Endometrial microvascular endothelial cells (primary cell): ENCODE results near the gene NR2C2AP. TPM values are rescaled to one million over a fixed set of nuclear protein-coding genes. Genes with fewer than 3 reads are reported as not detected.
"Not testable (repeated sequence)": the region's sequence is repeated elsewhere in the genome, so short reads cannot be mapped to it uniquely, and the experiment has no call there.

Source experiments
- in situ Hi-C: cut with HindIII; loops from 2 replicates; pipeline ENCODE4 v1.10.0; 2017; ENCODE audit warnings: low sequenced_read_pairs, low pct_unique_long_range_greater_than_20kb; ENCODE audit errors: inconsistent ontology term
- total RNA-seq: library from RNA; depleted of rRNA; stranded (reverse); fragments of >200 nt; gene quantifications from one replicate; pipeline ENCODE4 v1.2.3, GENCODE V29; 2015; ENCODE audit errors: inconsistent ontology term

Gene NR2C2AP
- total RNA-seq, 1 donor from 2014 or later: 25.8 TPM

DNA sequence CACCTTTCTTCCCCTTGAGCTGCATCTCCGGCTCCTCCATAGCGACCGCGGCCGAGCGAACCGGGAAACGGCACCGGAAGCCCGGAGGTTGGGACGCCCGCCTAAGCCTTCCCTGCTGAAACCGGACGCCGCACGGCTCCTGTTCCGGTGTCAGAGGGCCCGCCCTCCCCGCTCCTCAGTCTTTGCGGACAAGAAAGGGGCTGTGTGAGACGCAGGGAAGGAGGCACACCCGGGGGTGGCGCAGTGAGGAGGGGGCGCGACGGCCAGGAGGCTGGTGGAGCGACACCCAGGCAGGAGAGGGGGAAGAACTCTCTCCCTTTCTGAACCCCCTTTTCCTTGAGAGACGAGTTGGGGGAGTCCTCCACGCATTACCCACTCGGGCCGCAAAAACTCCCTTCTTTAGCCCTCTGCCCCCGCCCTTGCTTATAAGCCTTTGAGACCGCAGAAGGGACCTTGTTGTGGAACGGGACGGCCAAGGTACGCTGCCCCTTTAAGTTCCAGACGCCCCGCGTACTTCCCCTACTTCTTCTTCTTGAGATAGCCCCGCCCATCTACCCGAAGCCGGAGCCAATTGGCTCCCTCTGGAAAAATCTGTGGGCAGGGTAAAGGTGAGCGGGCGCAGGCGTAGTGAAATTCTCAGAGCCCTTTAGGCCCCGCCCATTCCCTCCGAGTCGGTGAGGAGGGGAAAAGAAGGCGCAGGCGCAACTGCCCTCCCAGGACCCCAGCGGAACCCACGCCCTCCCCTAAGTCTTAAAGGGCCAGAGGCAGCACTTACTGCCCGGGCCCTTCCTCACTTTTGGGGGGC, 10.9 kb downstream of the NR2C2AP start, which contains the start of the genes BORCS8 and RFXANK:
Gene BORCS8 (minus strand): TSS at position 75 of the 805 bp plus-strand sequence. CDS start 35 bp downstream, at position 40.
Gene RFXANK (plus strand): TSS at position 181 of the 805 bp plus-strand sequence. CDS start 1,689 bp downstream, outside the sequence.
- in situ Hi-C loops: no loop called here

DNA sequence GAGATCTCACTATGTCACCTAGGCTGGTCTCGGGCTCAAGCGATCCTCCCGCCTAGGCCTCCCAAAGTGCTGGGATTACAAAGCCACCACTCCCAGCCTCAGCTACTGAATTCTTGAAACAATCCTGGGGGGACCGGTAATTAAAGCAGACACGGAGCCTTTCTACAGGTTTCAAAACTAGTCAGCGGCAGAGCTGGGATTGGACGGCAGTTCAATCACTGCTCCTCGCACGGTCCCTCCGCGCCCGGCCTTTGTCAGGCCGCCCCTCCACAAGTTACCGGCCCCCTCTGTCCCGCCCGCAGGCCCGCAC, 11.5 kb downstream of the NR2C2AP start:
- in situ Hi-C loops: no loop called here

DNA sequence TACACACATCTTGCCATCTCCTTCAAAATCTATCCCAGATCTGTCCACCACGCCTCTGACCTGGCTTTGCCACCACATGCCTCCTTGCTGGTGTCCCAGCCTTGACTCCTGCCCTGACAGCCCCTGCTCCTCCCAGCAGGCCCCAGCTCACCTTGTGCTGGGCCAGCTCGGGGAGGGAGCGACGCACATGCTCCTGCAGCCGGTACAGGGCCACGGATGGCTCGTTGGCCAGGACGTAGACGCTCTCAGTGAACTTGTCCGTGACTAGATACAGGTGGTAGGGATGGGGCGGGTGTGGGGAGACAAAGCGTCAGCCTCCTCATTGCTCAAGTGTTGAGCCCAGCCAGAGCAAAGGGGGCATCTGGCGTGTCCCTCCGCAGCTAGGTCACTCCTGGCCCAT, 16.5 kb downstream of the NR2C2AP start:
- in situ Hi-C loops: no loop called here

DNA sequence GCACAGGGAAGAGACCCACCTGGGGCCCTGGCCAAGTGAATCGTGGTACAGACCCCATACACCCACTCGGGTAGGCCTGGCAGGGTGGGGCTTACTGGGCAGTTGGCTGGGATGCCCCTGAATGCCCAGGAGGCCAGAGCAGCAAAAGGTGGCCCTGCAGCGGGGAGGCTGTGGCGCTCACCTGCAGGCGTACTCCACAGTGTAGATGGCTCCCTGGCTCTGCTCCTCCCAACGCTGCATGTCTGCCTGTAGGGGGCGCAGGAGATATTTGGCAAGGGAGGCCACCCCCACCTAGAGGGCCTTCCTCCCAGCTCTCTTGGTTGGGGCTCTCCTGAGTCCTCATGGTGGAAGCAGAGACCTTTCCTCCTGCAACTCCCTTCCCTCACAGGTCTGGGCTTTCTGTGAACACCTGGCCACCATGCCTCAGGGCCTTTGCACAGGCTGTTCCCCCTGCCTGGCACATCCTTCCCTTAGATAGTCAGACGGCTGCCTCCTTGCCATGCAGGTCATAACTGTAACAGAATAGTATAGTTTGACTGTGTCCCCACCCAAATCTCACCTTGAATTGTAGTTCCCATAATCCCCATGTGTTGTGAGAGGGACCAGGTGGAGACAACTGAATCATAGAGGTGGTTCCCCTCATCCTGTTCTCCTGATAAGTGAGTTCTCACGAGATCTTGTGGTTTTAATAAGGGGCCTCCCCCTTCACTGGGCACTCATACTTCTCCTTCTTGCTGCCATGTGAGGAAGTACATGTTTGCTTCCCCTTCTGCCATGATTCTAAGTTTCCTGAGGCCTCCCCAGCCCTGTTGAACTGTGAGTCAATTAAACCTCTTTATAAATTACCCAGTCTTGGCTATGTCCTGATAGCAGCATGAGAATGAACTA, 17.1 kb downstream of the NR2C2AP start:
- in situ Hi-C loops: no loop called here

DNA sequence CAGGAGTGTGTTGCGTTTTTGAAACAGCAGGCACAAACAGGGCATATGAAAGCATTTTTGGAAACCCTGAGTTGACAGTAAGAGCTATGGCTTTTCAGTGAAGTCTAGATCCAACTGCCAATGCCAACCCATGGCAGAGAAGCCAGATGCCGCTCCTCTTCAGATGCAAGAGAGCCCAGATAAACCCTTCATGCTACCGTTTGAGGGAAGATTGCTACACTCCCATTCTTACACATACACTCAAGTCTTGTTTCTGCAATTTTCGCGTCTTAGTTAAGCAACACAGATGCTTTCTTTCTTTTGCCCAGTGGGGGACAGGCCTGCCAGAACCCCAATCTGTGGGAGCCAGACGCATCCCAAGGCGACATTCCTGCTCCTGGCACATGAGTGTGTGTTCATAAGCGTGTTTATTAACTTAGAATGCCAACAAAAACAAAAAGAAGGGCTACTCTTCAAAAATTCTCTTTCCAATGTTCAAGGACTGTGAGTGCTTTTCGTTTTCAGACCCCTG, 21.7 kb downstream of the NR2C2AP start:
- in situ Hi-C loops: no loop called here

DNA sequence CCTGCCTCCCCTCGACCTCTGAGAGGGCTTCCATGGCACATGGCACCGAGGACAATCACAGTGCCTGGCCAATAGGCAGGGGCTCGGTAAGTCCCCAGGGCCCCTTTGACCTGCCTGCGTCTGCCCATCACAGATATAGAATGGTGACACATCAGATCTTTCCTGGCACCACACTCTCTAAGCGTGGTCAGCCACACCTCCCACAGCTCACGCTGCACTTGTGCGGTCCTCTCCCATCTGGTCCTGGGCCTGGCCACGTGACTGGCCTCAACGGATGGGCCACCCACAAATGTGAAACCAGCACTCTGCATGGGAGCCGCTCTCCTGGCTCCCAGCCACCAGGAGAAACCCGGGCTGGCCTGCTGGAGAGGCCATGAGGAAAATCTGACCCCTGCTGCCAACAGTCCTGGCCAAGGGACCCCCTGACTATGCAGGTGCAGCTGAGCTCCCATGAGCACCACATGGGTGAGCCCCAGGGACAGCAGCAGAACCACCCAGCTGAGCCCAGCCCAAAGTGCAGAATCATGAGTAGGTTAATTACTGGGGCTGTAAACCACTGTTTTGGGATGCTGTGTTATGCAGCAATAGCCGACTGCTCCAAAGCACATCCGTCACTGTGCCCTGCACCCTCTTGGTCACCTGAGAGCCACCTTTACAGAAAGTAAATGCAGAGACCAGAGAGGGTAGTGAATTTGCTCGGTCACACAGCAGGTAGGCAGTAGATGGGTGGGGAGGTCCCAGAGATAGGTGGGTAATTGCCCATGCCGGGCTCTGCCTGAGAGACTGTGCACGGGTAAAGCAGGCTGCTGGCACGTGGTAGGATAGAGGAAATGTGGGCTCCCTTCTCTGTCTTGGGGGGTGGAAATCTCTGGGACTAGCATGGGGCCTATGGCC, 23.4 kb downstream of the NR2C2AP start:
- in situ Hi-C loops: no loop called here

DNA sequence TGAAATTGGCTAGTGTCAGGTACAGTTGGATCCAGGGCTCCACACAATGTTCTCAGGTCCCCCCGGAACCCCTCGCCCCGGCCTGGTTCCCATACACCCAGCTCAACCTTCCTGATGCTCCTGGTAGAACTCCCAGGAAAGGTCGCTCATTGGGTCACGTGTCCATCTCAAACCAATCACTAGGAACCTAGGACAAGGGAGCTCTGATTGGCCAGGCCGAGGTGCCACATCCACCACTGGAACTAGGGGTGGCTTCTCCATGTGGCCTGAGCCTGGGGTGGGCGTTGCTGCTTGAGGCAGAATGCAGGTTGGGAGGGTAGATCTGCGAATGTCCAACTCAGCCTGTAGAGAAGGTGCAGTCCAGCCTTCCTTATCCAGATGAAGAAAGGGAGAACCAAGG, 26.3 kb downstream of the NR2C2AP start:
- in situ Hi-C loops: no loop called here

DNA sequence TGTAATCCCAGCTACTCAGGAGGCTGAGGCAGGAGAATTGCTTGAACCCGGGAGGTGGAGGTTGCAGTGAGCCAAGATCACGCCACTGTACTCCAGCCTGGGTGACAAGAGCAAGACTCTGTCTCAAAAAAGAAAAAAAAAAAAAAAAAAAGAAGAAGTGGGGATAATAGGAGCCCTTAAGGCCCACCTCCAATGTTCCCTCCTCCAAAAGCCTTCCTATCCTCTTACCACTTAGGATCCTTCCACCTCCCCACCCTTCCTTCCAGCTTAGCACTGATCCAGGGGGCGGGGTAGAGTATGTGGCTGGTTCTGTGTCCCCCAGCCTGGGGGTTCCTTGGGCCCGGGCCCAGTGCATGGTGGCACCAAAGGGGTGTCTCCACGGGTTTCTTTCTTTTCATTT, 30.0 kb downstream of the NR2C2AP start:
- in situ Hi-C loops: not testable (repeated sequence)

DNA sequence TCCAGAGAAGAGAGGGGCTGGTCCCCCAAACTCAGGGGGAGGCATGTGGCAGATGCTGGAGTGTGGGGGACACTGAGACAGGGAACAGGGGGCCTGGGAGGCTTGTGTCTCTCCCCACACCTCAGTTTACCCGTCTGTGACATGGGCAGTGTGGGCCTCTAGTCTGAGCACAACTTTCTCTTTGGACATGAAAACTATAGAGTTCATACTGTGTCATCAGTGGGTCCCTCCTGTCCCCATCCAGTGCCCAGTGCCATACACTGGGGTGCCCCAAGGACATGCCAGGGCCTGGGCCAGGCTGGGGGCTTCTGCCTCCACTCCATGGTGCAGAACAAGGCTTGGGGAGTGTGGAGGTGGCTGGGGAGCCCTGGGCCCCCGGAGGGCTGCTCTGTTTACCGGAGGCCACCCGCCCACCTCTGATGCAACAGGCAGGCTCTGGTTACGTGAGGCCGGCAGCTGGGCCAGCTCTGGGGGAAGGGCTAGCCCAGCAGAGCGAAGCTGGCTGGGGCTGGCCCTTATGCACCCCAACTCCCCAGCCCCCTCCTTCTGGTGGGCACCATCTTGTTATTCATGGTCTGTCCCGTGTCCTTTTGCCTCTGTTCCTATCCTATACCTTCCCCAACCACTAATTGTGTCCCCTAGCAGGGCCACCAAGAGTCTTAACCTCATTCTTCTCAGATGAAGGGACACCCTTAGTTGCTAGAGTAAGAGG, 31.2 kb downstream of the NR2C2AP start:
- in situ Hi-C loops: no loop called here

DNA sequence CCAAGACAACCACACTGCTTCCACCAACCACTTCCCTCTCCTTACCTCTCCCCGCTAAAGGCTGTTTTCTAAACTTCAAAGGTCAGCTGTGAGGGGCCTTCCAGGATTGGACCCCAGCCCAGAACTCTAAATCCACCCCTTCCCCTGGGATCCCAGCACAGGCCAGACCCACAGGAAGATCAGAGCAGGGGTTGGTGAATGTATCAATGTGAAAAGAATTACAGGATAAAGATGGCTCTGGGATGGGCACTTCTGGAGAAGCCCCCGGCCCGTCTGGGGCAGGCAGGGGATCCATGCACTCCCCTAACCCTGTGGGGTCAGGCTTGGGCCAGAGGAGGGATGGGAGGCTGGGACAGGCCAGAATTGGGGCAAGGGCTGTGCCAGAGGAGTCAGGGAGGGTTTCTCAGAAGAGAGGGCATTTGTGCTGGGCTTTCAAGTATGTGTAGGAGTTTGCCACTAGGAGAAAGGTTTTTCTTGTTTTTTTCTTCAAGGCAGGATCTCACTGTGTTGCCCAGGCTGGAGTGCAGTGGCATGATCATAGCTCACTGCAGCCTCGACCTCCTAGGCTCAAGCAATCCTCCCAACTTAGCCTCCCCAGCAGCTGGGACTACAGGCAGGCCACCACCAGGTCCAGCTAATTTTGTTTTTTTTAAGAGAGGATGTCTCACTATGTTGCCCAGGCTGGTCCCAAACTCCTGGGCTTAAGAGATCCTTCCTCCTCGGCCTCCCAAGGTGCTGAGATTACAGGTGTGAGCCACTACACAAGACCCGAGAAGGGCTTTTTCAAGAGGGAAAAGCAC, 32.1 kb downstream of the NR2C2AP start:
- in situ Hi-C loops: no loop called here

DNA sequence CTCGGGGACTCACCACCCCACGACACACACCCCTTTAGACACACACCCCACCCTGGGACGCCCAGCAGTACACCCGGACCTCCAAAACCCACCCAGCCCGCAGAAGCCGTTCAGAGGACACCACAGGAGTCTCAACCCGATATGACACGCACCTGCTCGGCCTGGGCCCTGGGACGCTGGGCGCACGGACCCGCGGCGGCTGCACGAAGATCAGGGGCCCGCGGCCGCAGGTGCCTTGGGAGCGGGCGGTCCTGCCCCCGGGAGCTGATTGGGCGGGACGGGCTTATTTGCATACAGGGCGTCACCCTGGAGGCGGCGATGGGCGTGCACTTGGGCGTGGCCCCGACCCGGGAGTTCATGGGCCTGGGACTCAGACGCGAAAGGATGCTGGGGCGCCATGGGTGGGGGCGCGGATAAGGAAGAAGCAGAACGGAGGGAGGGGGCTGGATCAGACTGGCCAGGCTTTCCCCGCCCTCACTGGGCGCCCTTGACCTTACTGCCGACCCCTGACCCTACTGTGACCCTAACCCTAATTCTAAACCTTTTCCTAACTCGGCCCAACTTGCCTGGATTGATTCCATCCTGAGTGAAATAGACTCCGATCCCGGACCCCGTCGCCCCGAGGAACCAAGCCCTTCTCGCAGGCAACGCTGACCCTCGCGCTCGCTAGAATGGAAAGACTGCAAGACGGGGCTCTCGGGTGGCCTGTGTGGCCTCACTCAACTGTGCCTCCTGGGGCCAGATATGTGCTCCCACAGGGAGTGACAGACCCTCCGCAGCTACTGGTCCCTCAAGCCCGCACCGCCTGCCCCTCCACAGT, 33.0 kb downstream of the NR2C2AP start, which contains the start of gene MEF2B:
Gene MEF2B (minus strand): TSS at position 211 of the 820 bp plus-strand sequence. CDS start 19,528 bp downstream, outside the sequence.
- in situ Hi-C loops: no loop called here

DNA sequence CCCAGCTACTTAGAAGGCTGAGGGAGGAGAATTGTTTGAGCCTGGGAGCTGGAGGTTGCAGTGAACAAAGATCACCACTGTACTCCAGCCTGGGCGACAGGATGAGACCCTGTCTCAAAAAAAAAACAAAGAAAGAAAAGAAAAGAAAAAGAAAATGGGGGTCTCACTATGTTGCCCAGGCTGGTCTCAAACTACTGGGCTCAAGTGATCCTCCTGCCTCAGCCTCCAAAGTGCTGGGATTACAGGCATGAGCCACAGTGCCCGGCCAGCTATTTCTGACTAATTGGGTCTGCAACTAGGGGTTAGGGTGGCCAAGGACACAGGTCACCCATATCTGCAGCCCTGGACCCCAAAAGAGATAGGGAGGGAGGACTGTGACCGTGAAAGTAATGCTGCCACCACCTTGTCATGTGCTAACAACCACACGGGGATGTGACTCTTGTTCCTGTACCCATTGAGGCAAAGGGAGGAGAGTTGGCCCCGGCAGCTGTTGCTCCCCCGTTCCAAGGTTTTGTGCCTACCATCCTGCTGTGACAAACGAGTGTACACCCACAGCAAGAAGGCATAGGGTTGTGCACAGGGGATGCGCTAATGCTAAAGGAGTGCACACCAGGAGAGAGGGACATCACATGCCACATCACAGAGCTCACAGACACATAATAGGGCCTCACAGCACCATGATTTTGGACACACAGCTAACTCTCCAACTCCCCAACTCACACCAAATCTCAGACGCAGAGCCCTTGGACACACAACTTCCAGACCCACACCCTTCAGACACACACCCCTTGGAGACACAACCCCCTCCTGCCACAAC, 33.8 kb downstream of the NR2C2AP start:
- in situ Hi-C loops: no loop called here

DNA sequence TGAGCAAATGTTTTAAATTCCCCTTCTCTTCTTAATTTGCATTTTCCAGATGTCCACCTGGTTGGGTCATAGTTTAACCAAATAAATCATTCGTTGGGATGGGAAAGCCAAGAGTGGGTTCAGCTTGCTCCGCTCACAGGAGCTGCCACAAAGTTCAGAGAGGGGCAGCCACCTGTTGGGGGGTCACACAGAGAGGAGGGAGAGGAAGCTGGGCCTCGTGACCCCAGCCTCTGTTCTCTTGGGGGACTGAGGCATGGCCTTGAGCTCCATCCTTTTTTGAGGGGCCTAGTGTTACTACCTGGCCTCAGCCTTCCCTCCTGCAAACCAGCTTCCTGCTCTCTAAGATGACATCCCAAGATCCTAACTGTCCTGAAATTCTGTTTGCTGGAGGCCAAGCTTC, 35.6 kb downstream of the NR2C2AP start:
- in situ Hi-C loops: no loop called here

DNA sequence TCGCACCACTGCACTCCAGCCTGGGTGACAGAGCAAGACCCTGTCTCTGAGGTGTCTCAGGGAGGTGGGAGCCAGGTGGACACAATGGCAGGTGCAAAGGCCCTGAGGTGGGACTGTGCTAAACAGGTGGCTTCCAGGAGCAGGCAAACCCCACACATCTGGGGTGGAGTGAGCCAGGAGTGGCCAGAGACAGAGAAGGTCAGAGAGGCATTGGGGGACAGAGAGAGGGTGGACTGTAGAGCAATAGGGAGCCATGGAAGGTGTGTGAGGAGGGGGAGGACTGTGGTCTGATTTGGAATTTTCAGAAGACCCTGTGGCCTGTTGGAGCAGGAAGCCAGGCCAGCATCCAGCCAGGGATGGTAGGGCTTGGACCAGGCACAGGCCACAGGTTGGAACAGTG, 37.8 kb downstream of the NR2C2AP start:
- in situ Hi-C loops: no loop called here

DNA sequence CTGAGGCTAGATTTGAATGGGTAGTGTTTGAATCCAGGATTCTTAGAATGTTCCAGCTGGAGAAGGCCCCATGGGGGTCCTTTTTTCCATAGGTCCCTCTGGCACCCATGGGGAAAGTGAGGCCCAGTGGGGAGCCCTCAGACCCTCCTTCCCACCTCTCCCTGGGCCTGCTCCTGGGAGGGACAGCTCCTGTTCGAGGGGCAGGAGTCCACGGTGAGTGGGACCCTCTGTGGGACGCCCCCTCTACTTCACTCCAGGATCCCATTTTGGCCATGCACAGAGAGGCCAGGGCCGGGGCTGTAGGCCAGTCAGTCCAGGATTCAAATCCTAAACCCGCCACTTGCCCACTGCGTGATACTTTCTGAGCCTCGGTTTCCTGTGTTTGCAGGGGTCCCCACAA, 40.7 kb downstream of the NR2C2AP start:
- in situ Hi-C loops: no loop called here
